HG02840 (cell line): ENCODE data around the gene PAGE2B.
"Not testable (repeated sequence)": the region's sequence is repeated elsewhere in the genome, so short reads cannot be mapped to it uniquely, and the experiment has no call there.

Experiments
- ATAC-seq: cut with Tn5 transposase; IDR thresholded peaks from one replicate; pipeline ENCODE4 v1.9.1; 2021; ENCODE audit warnings: mild to moderate bottlenecking, moderate library complexity, moderate number of reproducible peaks; ENCODE audit not compliant: unreplicated experiment, low FRiP score

Gene PAGE2B

DNA sequence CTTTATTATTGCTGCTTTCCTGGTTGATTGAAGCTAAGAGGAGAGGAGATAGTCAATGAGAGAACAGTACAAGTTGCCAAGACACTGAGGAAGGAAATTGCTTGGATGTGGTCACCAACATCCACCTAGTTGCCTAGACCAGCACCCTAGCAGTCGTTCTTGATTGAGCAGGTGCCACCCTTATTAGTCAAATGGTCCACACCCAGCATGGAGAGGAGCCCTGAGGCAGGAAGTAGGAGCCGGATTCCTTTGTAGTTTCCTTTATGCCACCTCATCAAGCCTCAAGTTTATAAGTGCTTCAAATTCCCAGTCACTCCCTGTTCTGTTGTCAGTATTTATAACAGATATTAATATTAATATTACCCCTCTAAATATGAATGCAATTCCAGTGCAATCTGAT, 33.1 kb downstream of the PAGE2B start:
- no peak for ATAC-seq

DNA sequence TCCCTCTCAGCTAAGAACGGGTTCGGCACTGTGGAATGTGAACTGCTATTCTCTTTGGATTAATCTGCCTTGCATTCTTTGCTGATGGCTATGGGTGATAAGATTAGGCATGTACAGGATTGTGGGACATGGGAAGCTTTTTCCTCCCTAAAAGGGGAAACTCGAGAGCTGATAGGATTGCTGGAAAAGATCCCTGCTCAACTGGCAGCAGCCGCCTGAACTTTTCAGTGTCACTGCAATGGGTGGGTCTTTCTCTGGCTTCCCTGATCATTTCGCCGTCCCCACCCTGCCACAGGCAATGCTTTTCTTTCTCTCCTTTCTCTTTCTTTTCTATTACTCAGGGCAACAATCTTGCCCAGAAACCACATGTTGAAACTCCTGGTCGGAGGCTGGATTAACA, 34.5 kb downstream of the PAGE2B start:
- no peak for ATAC-seq

DNA sequence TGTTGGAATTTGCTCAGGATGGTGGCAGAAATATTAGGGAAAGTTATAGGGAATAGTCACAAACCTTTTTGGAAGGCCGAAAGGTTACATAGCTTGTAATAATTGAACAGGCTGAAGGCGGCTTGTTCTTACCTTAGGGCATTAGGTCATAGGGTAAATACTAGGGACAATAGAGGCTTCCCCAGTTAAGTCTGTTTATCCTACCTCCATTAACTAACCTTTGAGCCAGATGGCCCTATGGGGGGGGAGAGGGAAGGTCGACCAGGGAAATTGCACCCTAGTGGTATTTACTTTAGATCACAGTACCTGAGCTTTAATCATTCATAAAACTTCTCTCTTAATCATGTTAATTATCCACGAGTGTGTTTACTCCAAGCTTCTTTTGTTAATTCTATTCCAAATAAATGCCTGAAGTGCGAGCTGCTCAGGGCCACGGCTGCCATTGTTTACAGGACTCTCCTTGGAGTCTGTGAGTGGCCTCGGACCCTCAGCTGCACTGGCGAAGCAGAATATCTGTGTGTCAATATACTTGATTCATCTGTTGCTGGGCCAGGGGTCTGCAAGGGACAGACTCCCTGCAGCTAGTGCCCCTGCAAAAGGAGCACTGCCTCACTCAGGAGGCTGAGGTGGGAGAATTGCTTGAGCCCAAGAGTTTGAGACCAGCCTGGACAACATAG, 36.9 kb downstream of the PAGE2B start:
- no peak for ATAC-seq

DNA sequence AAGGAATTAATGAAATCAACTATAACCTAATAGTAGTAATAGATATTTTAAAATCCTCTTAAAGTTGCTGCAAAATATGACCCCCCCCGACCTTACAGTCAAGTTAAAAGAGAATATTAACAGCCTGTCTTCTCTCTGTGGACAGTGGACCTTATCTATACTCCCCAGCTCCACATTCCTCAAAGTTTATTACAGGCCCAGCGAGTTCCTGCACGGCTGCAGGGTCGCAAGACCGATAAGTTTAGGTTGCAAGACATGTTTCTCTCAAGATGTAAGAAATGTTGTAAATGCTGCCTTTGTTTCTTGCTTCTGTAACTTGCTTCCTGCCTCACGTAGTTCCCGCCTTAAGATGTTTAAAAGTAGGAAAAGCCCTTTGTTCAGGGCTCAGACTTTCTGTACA, 41.8 kb downstream of the PAGE2B start:
- ATAC-seq: not testable (repeated sequence)

DNA sequence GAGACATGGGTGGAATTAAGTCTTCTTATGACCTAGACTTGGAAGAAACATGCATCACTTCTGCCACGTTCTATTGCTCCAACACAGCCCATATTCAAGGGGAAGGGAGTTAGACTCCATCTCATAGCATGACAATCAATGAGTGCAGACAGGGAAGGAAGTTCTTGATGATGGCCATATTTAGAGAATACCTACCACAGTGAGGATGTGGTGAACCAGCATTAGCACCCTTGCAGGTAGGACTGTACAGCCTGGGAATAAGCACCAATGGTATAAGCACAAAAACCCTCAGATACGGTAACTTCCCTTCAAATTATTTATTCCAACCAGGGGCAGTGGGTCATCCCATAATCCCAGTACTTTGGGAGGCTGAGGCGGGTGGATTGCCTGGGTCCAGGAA, 43.7 kb downstream of the PAGE2B start:
- ATAC-seq: no peak

DNA sequence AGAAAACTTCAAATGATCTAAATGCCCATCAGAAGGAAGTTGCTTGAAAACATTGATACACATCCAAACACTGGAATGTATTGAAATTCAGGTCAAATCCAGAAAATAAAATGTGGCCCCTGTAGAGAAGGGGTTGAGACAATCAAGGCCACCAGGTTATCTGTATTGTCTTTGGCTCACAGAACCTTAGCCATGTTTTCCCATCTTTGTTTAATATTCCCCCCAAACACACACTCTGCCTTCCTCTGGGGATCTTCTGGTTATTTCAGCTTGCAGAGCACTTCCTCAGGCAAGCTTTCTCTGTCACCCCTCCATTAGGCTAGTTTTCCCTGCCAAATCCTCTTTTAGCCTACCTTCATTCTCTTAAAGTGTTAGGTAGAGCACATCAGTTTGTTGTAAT, 44.4 kb downstream of the PAGE2B start:
- no peak for ATAC-seq

DNA sequence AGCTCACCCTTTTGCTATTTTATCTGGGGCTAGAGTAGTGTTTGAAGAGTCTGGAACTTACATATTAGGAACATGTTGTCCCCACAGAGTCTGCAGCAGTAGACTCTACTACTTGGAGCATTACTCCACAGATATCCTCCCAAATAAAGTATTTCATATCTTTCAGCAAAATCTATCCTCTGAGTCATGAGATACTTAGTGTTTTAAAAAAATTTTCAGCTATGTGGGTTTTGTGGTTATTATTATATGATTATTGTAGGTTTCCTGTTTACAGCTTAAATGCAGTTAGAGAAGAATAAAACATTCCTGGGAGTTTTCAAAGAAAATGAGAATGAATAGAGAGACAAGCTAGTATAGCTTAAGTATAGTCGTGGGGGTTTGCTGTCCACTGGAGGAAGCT, 44.9 kb downstream of the PAGE2B start:
- no peak for ATAC-seq

DNA sequence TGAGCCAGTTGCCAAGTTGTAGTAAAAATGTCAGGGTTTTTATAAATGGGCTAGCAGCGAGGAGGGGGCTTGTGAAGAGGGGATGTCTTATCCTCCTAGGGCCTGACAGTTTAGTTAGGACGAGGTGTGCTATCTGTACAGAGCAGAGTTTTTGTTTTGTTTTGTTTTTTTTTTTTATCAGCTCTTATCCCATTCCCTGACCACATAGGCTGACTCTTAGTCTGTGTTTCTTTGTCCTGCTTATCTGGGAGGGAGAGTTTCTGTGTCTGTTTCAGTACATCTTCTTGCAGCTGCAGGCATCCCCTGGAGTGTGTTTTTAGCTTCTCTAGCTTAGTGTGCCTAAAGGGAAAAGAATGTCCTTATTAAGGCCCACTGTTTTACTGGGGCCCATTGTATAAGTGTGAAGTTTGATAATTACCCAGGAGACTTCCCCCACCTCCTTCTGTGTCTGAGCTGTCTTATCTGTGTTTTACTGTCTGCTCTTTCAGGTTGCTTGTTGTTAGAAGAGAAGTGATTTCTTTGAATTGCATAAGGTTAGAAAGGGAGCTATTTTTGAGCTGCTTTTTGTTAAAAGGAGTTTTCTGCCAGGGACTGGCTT, 46.0 kb downstream of the PAGE2B start:
- no peak for ATAC-seq

DNA sequence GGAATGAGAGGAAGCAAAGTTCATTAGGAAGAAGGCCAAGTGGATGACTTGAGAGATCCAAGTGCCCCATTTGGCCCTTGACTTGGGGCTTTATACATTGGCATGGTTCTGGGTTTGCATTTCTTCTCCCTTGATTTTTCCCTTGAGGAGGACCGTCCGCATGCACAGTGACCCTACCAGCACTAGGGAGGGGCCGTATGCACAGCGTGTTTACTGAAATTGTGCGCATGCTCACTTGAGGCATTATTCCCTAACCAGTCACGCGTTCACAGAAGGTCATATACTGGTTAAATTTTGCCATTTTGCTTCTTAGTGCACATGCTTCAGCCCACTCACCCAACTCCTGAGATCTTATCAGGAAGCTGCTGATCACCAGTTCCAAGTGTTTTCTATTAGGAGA, 49.1 kb downstream of the PAGE2B start:
- ATAC-seq: no peak

DNA sequence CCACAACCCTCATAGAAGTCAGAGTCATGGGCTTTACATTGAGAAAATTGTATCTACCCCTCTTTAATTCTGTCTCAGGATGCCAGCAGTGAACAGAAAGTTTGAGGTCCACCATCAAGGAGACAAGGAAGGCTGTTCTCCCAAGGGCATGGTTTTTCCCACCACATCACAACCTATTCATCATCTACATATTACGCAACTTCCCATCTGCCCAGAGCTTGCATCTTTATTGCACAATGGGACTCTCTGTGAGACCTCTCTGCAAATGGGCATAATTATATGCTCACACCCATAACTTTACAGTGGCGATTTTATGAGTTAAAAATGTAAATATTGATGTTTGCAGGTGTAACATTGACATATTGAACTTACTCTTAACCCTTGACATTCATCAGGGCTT, 52.9 kb downstream of the PAGE2B start:
- no peak for ATAC-seq
